Activated naive CD4-positive, alpha-beta T cell treated with anti-CD3 and anti-CD28 coated beads, Interleukin-2, amount 50 U/mL, for 72 hours (primary cell): Measurements from ENCODE around the gene ACAT1. TPM values are rescaled to one million over a fixed set of nuclear protein-coding genes. Genes with fewer than 3 reads are reported as not detected.
"Not testable (repeated sequence)": the region's sequence is repeated elsewhere in the genome, so short reads cannot be mapped to it uniquely, and the experiment has no call there.

Experiments
- ATAC-seq, 2 donors: fragments of 150-1000 bp; cut with Tn5 transposase; 2 replicates each; pipeline ENCODE4 v1.10.0; 2021; ENCODE audit warnings: mild to moderate bottlenecking in 2 of 2, moderate library complexity in 2 of 2
- DNase-seq, 2 donors: peaks; one replicate each; pipeline ENCODE4 v3.0.0; 2021 to 2022; ENCODE audit warnings: low spot score in 2 of 2
- H3K27ac Mint-ChIP-seq, 2 donors: one replicate each; pipeline ENCODE4 v1.8.0; 2022; ENCODE audit warnings: mild to moderate bottlenecking in 2 of 2, mixed read lengths in 2 of 2
- H3K36me3 Mint-ChIP-seq, 2 donors: one replicate each; pipeline ENCODE4 v1.8.0; 2022; ENCODE audit warnings: mixed read lengths in 2 of 2
- H3K9me3 Mint-ChIP-seq, 2 donors: one replicate each; pipeline ENCODE4 v1.8.0; 2022; ENCODE audit warnings: mixed read lengths in 2 of 2
- total RNA-seq, 2 donors: library from RNA; stranded (reverse); gene quantifications; one replicate each; pipeline ENCODE4 v1.2.3, GENCODE V29; 2022

Gene ACAT1
- total RNA-seq: 10 to 100 TPM; 71.9 to 79.5 TPM

DNA sequence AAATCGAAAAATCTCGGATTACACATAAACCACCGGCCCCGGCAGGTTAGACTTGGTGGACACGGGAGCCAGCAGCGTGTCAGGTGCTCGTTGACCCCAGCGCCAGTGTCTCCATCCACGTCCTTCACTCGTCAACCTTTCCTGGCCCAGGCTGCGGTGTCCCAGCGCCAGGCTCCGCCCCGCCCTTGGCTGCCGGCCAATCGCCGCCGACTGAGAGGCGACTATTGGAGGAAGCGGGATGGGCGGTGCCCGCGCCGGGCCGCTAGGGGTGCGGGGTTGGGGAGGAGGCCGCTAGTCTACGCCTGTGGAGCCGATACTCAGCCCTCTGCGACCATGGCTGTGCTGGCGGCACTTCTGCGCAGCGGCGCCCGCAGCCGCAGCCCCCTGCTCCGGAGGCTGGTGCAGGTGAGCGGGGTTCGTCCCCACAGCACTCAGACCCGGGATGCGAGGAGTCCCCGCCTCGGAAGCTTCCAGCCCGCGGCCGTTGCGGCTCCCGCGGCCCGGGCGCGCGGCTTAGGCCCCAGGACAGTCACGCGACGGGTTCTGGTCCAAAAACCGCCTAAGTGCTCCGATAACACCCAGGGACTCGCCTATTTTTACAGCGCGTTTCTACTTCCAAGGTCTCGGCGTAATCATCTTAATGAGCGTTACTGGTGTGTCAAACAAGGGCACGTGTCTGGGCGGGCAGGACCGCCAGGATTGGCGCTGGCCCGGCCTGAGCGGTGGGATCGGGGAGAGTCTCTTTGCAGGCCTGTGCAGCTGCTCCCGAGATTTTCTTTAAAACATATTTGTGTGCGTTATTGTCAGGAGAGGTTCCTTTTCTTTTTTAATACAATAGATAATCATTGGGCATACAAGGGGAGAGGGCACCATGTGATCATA is at the start of gene ACAT1:
Gene ACAT1 (plus strand): TSS at position 294 of the 882 bp plus-strand sequence. CDS start 40 bp downstream, at position 334.
- DNase-seq (peak; percentile 98 to 99), ATAC-seq (peak; percentile 98)
- peak within 1 kb of the TSS; percentile 91 to 93 for H3K27ac Mint-ChIP-seq
- peaks cover 12 to 21% of the 10 kb centered on the region in 2 donors for H3K36me3 Mint-ChIP-seq
- H3K9me3 Mint-ChIP-seq: no peaks in the 10 kb centered on the region

DNA sequence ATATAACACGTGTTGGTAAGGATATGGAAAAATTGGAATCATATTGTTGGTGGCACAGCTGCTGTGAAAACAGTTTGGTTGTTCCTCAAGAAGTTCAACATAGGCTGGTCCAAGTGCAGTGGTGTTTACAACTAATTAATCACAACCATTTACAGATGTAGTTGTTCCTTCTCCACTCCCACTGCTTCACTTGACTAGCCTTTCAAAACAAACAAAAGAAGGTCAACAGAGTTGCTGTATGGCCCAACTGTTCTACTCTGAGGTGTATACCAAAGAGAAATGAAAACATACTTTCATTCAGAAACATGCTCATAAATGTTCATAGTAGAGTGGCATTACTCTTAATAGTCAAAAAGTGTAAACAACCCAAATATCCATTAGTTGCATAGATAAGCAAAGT is 36.6 kb upstream of the ACAT1 start:
- peaks cover 0 to 7% of the 10 kb centered on the region in 2 donors for H3K36me3 Mint-ChIP-seq
- DNase-seq (no peak), ATAC-seq (no peak)
- H3K9me3 Mint-ChIP-seq: no peaks in the 10 kb centered on the region
- H3K27ac Mint-ChIP-seq: peak overlapping the region in 1 of 2 donors; percentile 20

DNA sequence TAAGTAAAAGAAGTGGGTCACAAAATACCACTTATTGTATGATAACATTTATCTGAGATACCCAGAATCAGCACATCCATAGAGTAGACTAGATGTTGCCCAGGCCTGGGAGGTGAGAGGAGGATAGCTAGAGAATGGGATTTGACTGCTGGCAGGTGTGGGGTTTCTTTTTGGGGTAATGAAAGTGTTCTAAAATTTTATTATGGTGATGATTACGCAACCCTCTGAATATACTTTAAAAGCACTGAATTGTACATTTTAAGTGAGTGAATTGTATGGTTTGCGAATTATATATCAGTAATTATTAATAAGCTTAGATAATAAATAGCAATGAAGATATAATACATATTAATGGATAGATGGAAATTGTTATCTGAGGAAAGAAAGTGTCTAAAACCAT is 35.7 kb upstream of the ACAT1 start:
- no peak for DNase-seq
- peaks cover 0 to 7% of the 10 kb centered on the region in 2 donors for H3K36me3 Mint-ChIP-seq
- ATAC-seq: no peak

DNA sequence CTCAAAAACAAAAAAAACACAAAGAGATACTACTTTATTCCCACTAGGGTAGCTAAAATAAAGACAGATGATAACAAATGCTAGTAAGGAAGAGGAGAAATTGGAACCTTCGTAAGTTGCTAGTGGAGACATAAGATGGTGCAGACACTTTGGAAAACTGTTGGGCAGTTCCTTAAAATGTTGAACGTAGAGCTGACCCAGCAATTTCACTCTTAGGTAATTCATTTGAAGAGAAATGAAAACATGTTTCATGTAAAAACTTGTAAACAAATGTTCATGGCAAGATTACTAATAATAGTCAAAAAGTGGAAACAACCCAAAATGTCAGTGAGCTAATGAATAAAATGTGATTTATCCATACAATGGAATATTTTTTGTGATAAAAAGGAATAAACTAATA is 29.2 kb upstream of the ACAT1 start:
- DNase-seq (no peak), ATAC-seq (no peak)
- Mint-ChIP-seq H3K36me3 (peaks cover 3 to 4% of the 10 kb centered on the region in 2 donors), H3K9me3 (no peaks in the 10 kb centered on the region), H3K27ac (no peak overlapping the region)

More for the DNA sequence above, 35.7 kb upstream of the ACAT1 start:
- Mint-ChIP-seq H3K27ac (no peak overlapping the region), H3K9me3 (no peaks in the 10 kb centered on the region)

DNA sequence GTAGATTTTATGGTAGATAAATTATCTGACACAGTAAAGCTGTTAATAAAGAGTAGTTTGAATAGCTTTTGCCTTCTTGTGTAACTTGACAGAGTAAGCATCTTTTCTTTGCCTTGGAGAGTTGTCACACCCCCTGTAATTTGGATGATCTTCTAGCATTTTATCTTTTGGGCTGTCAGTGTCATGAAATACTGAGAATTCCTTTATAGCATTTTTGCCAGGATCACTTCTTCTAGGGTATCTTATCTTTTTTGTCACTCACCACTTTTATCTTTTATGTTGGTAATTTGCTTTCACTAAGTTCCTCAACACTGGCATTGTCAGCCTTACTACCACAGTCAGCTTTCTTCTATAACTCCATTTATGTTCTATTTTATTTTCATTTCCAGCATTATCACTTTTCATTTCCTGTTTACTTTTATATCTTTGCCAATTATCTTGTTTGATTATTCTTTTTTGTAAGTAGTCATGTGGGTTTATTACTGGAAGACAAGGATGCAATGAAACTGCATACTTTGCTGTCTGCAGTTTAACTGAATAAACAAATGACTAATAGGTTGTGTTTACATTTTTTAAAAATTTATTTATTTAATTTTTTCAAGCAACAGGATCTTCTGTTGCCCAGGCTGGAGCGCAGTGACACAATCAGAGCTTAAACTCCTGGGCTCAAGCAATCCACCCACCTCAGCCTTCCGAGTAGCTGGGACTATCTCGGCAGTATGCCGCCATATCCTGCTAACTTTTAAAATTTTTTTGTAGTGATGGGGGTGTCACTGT is 28.1 kb upstream of the ACAT1 start:
- DNase-seq (no peak), ATAC-seq (no peak)
- Mint-ChIP-seq H3K27ac (peak overlapping the region in 1 of 2 donors; percentile 60), H3K36me3 (peaks cover 4 to 8% of the 10 kb centered on the region in 2 donors), H3K9me3 (no peaks in the 10 kb centered on the region)

DNA sequence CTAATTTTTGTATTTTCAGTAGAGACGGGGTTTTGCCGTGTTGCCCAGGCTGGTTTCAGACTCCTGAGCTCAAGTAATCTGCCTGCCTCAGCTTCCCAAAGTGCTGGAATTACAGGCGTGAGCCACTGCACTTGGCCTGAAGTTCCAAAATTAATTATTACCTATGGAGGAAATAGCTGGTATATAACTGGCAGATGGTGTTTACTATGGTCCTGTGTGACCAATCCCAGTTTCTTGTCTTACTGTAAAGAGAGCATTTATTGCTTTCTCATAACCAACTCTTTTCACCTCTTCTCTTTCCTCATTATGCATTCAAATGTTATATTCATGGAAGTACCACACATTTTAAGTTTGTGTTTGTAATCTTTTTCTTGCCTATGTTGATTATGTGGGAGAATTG is 24.2 kb upstream of the ACAT1 start:
- DNase-seq: no peak
- no peak for ATAC-seq
- peak overlapping the region in 1 of 2 donors; percentile 22 for H3K27ac Mint-ChIP-seq
- no peaks in the 10 kb centered on the region for H3K9me3 Mint-ChIP-seq
- H3K36me3 Mint-ChIP-seq: peaks cover 4 to 8% of the 10 kb centered on the region in 2 donors

DNA sequence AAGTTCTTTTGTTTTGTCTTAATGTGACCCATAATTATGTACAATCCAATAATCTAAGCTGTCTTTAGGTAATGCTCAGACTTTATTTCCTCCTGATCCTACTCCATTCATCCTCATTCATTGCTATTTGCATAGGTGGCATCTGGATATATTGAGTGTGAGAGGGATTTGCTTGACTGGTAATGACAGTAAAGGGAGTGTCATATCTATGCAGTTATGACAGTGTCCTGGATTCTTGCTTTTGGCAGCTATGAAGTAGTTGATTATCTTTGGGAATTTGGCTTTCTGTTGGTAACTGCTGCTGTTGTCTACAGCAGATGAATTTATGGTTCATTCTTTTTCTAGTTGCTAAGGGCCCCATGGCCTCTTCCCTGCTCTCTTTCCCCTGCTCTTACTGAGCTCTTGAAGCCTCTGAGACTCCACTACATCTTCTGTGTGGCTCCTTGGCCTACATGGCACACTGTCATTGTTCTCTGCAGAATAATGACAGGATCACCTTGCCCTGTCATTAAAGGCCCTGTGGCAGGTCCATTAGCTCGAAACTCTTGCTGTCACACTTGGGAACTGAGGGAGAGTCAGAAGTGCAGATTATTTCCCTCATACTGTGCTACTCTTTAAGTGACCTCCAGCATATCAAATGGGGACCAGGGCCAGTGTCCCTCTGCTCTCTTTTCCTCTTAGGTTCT is 20.1 kb upstream of the ACAT1 start:
- Mint-ChIP-seq H3K9me3 (no peaks in the 10 kb centered on the region), H3K27ac (peak overlapping the region in 1 of 2 donors; percentile 70), H3K36me3 (peaks cover 0 to 8% of the 10 kb centered on the region in 2 donors)
- ATAC-seq (no peak), DNase-seq (no peak)

DNA sequence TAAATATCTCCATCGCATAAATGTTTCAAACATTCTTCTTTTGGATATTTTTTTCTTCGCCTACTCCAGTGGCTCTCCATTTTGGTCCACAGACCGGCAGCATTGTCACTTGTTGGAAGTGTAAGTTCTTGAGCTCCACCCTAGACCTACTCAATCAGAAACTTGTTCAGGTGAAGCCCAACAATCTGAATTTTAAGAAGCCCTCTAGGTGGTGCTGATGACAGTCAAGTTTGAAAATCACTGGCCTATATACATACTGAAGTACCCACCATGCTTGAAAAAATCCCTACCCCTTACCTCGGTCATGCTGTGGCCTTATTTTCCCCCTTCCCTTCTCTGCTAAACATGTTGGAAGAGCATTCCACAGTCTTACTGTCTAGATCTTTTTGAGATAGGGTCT is 10.2 kb upstream of the ACAT1 start:
- ATAC-seq (no peak), DNase-seq (no peak)
- H3K36me3 Mint-ChIP-seq: no peaks in the 10 kb centered on the region
- no peaks in the 10 kb centered on the region for H3K9me3 Mint-ChIP-seq
- H3K27ac Mint-ChIP-seq: peak overlapping the region in 1 of 2 donors; percentile 7

DNA sequence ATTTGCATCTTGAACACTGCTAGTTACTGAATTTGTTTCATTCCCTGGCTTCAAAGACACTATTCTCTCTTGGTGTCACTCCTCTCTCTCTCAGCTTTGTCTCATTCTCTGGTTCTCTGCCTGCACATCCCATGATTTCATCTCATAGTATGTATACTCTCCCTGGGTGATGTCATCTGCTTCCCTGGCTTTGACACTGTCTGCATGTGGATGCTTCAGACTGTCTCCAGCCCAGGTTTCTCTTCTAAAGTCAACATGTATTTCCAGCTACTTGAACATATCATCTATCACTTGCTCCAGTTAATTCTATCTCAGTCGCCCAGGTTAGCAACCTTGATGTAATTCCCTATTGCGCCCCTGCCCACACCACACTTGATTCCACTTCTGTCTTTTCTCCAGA is 9.3 kb upstream of the ACAT1 start:
- H3K27ac Mint-ChIP-seq: peak overlapping the region in 1 of 2 donors; percentile 7
- no peak for DNase-seq
- H3K9me3 Mint-ChIP-seq: no peaks in the 10 kb centered on the region
- no peak for ATAC-seq
- no peaks in the 10 kb centered on the region for H3K36me3 Mint-ChIP-seq

DNA sequence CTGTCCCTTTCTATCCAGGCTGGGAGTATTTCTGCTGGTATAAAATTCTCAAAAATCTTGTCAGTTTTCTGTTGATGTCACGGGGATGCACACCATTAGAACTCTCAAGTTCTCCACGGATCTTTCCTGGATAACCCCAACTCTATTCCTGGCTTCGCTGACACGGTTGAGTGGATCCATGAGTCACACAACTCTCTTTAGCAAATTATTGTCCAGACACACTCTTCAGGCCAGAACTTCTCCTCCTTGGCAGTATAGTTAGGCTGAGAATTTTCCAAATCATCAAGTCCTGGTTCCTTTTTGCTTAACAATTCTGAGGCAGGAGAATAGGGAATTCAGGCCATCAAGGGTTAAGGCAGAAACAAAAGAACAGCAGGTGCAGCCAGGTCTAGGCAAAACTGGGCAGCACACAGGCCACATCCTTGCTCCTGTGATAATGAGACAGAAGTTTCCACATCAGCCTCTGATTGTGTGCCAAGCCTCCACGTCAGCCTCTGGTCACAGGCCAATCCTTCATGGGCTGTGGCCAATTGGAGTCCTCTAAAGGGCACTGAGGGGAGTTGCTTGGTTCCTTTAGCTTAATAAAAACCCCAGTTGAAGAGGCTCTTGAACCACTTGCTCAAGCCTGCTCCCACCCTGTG is 5.7 kb upstream of the ACAT1 start:
- no peak for ATAC-seq
- no peak overlapping the region for H3K27ac Mint-ChIP-seq

DNA sequence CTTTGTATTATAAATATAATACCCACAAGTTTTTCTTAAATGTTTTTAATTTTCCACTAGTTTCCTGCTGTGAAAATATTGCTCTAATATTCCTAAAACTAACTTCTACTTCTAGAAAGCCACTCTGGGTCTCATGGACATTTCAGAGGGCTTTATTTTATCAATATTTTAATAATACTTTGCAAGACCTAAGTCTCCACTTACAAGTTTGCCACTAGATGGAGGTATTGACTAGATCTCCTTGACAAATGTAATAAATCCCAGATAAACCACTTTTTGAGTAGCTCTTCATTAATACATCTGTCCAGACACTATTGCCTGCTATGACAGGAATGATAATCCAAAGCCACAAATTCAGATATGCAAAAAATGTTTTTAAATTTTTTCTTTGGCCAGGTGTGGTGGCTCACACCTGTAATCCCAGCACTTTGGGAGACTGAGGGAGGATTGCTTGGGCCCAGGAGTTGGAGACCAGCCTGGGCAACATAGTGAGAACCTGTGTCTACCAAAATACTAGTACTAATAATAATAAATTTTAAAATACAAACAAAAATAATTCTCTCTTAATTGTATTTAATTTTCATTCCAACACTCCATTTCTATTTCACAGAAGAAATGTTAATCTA is 3.5 kb upstream of the ACAT1 start:
- ATAC-seq: no peak

More for the DNA sequence above, 5.7 kb upstream of the ACAT1 start:
- no peaks in the 10 kb centered on the region for H3K36me3 Mint-ChIP-seq
- H3K9me3 Mint-ChIP-seq: no peaks in the 10 kb centered on the region
- DNase-seq: no peak

DNA sequence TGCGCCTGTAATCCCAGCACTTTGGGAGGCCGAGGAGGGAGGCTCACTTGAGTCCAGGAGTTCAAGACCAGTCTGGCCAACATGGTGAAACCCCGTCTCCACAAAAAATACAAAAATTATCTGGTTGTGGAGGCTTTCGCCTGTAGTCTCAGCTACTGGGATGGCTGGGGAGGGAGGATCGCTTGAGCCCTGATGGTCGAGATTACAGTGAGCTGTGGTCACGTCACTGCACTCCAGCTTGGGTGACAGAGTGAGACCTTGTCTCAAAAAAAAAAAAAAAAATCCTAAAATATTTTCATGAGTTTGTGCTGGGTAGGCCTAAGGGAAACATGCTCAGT is 462 bp upstream of the ACAT1 start:
- H3K9me3 Mint-ChIP-seq, DNase-seq: not testable (repeated sequence)
- Mint-ChIP-seq H3K36me3 (peaks cover 12 to 17% of the 10 kb centered on the region in 2 donors), H3K27ac (peak overlapping the region; percentile 41 to 91)
- ATAC-seq: peak in 1 of 2 donors; percentile 16

More for the DNA sequence above, 3.5 kb upstream of the ACAT1 start:
- peaks cover 6 to 12% of the 10 kb centered on the region in 2 donors for H3K36me3 Mint-ChIP-seq
- no peak for DNase-seq
- no peaks in the 10 kb centered on the region for H3K9me3 Mint-ChIP-seq
- no peak overlapping the region for H3K27ac Mint-ChIP-seq

DNA sequence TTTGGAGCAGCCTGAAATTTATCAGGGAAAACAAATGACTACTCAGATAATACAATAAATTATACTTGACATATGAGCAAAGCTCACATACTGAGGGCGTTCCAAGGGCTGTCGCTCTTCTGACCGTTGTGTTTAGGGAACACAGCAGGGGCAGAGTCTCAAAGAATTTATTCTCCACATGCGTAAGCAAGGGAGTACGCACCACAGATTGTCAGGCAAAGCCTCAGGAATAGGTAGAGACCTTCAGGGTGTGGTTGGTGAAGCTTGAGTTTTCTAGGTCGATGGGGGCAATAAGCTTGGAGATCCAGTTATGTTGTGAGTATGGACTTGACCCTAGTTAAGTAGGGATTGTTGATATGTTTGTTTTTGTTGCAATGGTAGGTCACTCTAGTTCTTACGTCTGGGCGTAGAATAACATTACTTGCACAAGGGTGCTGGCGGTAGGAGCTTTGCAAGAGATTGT is 830 bp downstream of the ACAT1 start:
- H3K9me3 Mint-ChIP-seq: no peaks in the 10 kb centered on the region
- peaks cover 12 to 23% of the 10 kb centered on the region in 2 donors for H3K36me3 Mint-ChIP-seq
- DNase-seq (no peak), ATAC-seq (no peak)
- peak overlapping the region; percentile 91 to 93 for H3K27ac Mint-ChIP-seq

DNA sequence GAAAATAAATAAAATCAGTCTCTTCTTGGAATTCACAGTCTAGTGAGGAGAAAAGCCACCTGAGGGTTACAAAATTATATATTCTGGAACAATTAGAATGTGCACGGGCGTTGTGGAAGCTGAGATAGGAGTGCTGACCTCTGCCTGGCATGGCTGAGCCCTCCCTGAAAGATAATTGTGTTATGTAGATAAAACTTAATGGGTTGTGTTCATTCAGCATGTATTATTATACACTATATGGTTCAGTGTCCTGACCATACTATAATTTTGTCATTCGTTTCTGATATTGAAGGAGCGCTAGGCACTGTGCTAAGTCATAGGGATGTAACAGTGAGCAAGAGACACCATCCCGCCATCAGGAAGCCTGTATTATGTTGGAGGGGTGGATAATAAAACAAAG is 3.7 kb downstream of the ACAT1 start:
- peak overlapping the region in 1 of 2 donors; percentile 26 for H3K27ac Mint-ChIP-seq
- DNase-seq (no peak), ATAC-seq (no peak)
- H3K9me3 Mint-ChIP-seq: no peaks in the 10 kb centered on the region
- H3K36me3 Mint-ChIP-seq: peaks cover 19 to 23% of the 10 kb centered on the region in 2 donors

DNA sequence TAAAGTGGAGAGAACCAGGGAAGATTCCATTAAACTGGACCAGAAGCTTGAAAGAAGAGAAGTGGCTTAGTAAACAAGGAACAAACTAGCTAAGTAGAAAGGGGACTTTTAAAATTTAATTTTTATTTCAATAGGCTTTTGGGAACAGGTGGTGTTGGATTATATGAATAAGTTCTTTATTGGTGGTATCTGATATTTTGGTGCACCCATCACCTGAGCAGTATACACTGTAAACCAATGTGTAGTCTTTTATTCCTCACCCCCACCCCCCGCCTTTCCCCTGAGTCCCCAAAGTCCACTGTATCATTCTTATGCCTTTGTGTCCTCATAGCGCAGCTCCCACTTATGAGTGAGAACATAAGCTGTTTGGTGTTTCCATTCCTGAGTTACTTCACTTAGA is 7.4 kb downstream of the ACAT1 start:
- Mint-ChIP-seq H3K36me3 (peaks cover 7 to 24% of the 10 kb centered on the region in 2 donors), H3K9me3 (no peaks in the 10 kb centered on the region), H3K27ac (peak overlapping the region in 1 of 2 donors; percentile 26)
- no peak for ATAC-seq
- DNase-seq: no peak

DNA sequence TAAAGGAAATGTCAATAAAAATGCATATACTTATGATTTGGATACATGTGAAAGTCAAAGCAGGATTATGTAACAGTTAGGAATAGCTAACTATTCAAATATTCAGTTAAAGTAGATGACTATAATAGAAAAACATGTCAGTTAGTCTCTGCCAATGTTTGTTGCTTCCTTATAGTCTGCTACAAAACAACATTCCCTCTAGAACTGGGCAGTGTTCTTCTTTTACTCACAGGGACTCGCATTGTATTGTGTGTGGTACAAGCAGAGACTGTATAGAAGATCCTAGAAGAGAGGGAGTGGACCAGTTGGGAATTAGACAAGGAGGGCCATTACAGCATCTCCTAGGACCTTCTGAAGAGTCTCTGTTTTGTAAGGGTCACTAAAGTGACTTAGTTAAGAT is 10.6 kb downstream of the ACAT1 start:
- DNase-seq: no peak
- Mint-ChIP-seq H3K36me3 (peaks cover 6 to 7% of the 10 kb centered on the region in 2 donors), H3K27ac (peak overlapping the region in 1 of 2 donors; percentile 36), H3K9me3 (no peaks in the 10 kb centered on the region)
- ATAC-seq: no peak
